Psoas muscle (tissue), 8 donors: ENCODE data around the gene ETFRF1. TPM values are rescaled to one million over a fixed set of nuclear protein-coding genes. Genes with fewer than 3 reads are reported as not detected.

Experiments
- ATAC-seq, 4 donors: fragments of 200-7000 bp; cut with Tn5 transposase; one replicate each; pipeline ENCODE4 v1.9.1; 2020; ENCODE audit warnings: moderate library complexity in 3 of 4, mild to moderate bottlenecking in 2 of 4
- DNase-seq, 2 donors: peaks; one replicate each; pipeline ENCODE4 v3.0.0-alpha.2; 2020
- H3K27ac ChIP-seq: fragments of 200-600 bp; one replicate; pipeline ENCODE4 v1.8.0; 2022
- H3K27me3 ChIP-seq, 3 donors: fragments of 200-600 bp in 1 of 3; one replicate each; pipeline versions ENCODE4 v1.6.1 to v1.8.0; 2013 to 2022; ENCODE audit warnings: low read length in 2 of 3, mild to moderate bottlenecking in 2 of 3, moderate library complexity in 1 of 3; ENCODE audit not compliant: insufficient read depth in 3 of 3
- H3K36me3 ChIP-seq, 2 donors: fragments of 200-600 bp in 1 of 2; one replicate each; pipeline versions ENCODE4 v1.6.1 to v1.8.0; 2013 to 2022; ENCODE audit warnings: low read depth in 1 of 2, mild to moderate bottlenecking in 1 of 2, moderate library complexity in 1 of 2; ENCODE audit not compliant: insufficient read depth in 1 of 2
- H3K4me1 ChIP-seq: fragments of 200-600 bp; one replicate; pipeline ENCODE4 v1.8.0; 2022
- H3K4me3 ChIP-seq: fragments of 200-600 bp; one replicate; pipeline ENCODE4 v1.8.0; 2022; ENCODE audit warnings: mild to moderate bottlenecking
- H3K9me3 ChIP-seq: fragments of 200-600 bp; one replicate; pipeline ENCODE4 v1.8.0; 2022
- CTCF ChIP-seq: fragments of 200-600 bp; IDR thresholded peaks from one replicate; pipeline ENCODE4 v1.8.0; 2022; ENCODE audit warnings: antibody characterized with exemption
- WGBS, 3 donors: extraction: QIAGEN DNeasy Blood & Tissue Kit; methylation state at CpG; one replicate each; pipeline versions ENCODE4 v1.1.6 to v1.1.7; 2013; 5-methylcytosine and 5-hydroxymethylcytosine counted together
- intact Hi-C, 2 donors: fragments of 100-400 bp; cut with DNase I; formaldehyde crosslinking; loops; one replicate each; pipeline versions ENCODE4 v1.11.0 to v1.14.2; 2022
- polyA plus RNA-seq, 3 donors: library from polyadenylated mRNA; stranded (reverse); fragments of 200-250 nt; gene quantifications; one replicate each; pipeline ENCODE4 v1.2.3, GENCODE V29; 2013
- total RNA-seq, 4 donors: library from RNA; stranded (reverse); fragmentation: NEBNext Ultra II Directional in 2 of 4; extraction: Animal tissue kit (Norgen Biotek cat#: 25700) in 2 of 4; gene quantifications; one replicate each; pipeline versions ENCODE4 v1.2.1 to v1.2.4, GENCODE V29; 2021 to 2023
- donor health status: healthy with polysubstance abuse.
- donor health status: DM: no; HTN: no; CAD: no; lungs with moderate emphysema.
- donor health status: Bipolar disorder and iron deficiency.
- donor health status: healthy.
- donor health status: DM: yes; HTN: yes; CAD: no.
- donor health status: DM: no; HTN: no; CAD: no.
- donor health status: DM: no; HTN: no; CAD: no.
- donor health status: DM: yes; HTN: yes; CAD: no.

ETFRF1 gene
- total and polyA plus RNA-seq, 7 donors = 27.2 to 73.0 (median 56.5) TPM

- ATAC-seq = no peak
- no peak overlapping the region for H3K27ac ChIP-seq
- DNase-seq = no peak
- WGBS, 3 donors = 64 to 84% (median 69%) methylated on average over 5 of the region's 5 CpGs
- H3K4me3 ChIP-seq = no peak overlapping the region
- no peaks in the 10 kb centered on the region for H3K36me3 ChIP-seq
- no peak for TF ChIP-seq CTCF
- intact Hi-C loops = loop anchor here in 1 of 2 donors (5.0 to 10.0 kb wide), 2 partner anchors 56 to 701 kb away; partner anchors contain the start of genes DNAI7, ETFRF1 and RASSF8
- no peaks in the 10 kb centered on the region for H3K27me3 ChIP-seq
- H3K9me3 ChIP-seq = no peaks in the 10 kb centered on the region
- H3K4me1 ChIP-seq = no peaks in the 10 kb centered on the region
These were observed 58.5 kb downstream of the ETFRF1 start for GRCh38 chr12:25253371-25254068.

GRCh38 chr12:25254271-25254880, 59.3 kb downstream of the ETFRF1 start:
- H3K9me3 ChIP-seq = no peaks in the 10 kb centered on the region
- no peak for TF ChIP-seq CTCF
- DNase-seq (no peak), ATAC-seq (no peak)
- H3K27me3 ChIP-seq = no peaks in the 10 kb centered on the region
- WGBS, 3 donors = 78 to 85% (median 82%) methylated on average over 4 of the region's 4 CpGs
- no peaks in the 10 kb centered on the region for H3K36me3 ChIP-seq
- H3K4me1 ChIP-seq = no peaks in the 10 kb centered on the region
- H3K4me3 ChIP-seq = no peak overlapping the region
- intact Hi-C loops = loop anchor here in 1 of 2 donors (5.0 to 10.0 kb wide), 2 partner anchors 57 to 700 kb away; partner anchors contain the start of genes DNAI7, ETFRF1 and RASSF8
- H3K27ac ChIP-seq = no peak overlapping the region

Other genes with a start within 250 kb of the ETFRF1 start
- gene BCAT1, start 246.1 kb upstream of the ETFRF1 start, total RNA-seq = 1 to 10 TPM; 2.7 to 3.8 (median 3.3) TPM
- gene BCAT1, start 246.1 kb upstream of the ETFRF1 start, polyA plus RNA-seq = 1 to 10 TPM in 1 of 3 donors, under 1 TPM in 2; 0.30 to 1.2 (median 0.32) TPM
- under 1 TPM in 3 of 4 donors, not detected in 1; 0.26 to 0.74 (median 0.28) TPM for gene DNAI7, start 77 bp upstream of the ETFRF1 start, total RNA-seq
- under 1 TPM in 2 of 3 donors, not detected in 1; 0.06 to 0.18 TPM for gene DNAI7, start 77 bp upstream of the ETFRF1 start, polyA plus RNA-seq
- gene KRAS, start 55.7 kb downstream of the ETFRF1 start, total RNA-seq = 10 to 100 TPM; 12.3 to 18.0 (median 15.1) TPM
- gene KRAS, start 55.7 kb downstream of the ETFRF1 start, polyA plus RNA-seq = 10 to 100 TPM in 2 of 3 donors, 1 to 10 TPM in 1; 5.2 to 11.3 (median 10.8) TPM